Uterus (tissue), 2 donors: ENCODE data around the gene CDH4.

Experiments
- POLR2A ChIP-seq, 2 donors: fragments of 450-650 bp; IDR thresholded peaks; one replicate each; pipeline ENCODE4 v1.6.1; 2016; ENCODE audit warnings: antibody characterized with exemption in 2 of 2, mild to moderate bottlenecking in 1 of 2, moderate library complexity in 1 of 2
- TF ChIP-seq, protein P1 (sequence below), 4 experiments: fragments of 200-600 bp in 2 of 4; fragments of 450-650 bp in 2 of 4; sonication (generic) in 2 of 4; IDR thresholded peaks; one replicate each; pipeline ENCODE4 v1.5.1; 2016 to 2019; ENCODE audit warnings: antibody characterized with exemption in 4 of 4, mild to moderate bottlenecking in 2 of 4, moderate library complexity in 1 of 4

DNA sequence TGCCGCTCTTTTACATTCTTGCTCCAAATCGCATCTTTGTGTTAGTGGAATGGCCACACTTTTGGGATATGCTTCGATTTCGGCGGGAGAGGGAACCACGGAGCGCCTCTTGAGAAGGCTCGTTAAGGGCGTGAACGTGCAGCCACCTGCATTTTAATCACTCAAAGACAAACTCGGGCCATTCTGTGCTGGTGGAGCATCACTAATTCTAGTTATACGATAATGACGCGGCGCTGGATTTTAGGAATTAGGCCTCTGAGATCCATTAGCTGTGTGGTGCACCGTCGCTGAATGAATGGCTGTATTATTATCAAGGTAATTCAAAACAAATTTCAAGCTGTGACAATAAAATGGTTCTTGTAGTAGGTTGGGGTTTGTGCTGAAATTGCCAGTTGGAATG lies 305.6 kb downstream of the CDH4 start:
- TF ChIP-seq, protein P1, sequence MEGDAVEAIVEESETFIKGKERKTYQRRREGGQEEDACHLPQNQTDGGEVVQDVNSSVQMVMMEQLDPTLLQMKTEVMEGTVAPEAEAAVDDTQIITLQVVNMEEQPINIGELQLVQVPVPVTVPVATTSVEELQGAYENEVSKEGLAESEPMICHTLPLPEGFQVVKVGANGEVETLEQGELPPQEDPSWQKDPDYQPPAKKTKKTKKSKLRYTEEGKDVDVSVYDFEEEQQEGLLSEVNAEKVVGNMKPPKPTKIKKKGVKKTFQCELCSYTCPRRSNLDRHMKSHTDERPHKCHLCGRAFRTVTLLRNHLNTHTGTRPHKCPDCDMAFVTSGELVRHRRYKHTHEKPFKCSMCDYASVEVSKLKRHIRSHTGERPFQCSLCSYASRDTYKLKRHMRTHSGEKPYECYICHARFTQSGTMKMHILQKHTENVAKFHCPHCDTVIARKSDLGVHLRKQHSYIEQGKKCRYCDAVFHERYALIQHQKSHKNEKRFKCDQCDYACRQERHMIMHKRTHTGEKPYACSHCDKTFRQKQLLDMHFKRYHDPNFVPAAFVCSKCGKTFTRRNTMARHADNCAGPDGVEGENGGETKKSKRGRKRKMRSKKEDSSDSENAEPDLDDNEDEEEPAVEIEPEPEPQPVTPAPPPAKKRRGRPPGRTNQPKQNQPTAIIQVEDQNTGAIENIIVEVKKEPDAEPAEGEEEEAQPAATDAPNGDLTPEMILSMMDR (IDR thresholded peaks at IDR 0.05): no peak
- TF ChIP-seq POLR2A (IDR thresholded peaks at IDR 0.05): no peak
